ENCODE results near the gene HEPACAM2. TPM values are rescaled to one million over a fixed set of nuclear protein-coding genes. Genes with fewer than 3 reads are reported as not detected.

Gene HEPACAM2
- total and polyA plus RNA-seq, 12 donors = 0.03 to 0.39 (median 0.22) TPM; not detected in 6

DNA sequence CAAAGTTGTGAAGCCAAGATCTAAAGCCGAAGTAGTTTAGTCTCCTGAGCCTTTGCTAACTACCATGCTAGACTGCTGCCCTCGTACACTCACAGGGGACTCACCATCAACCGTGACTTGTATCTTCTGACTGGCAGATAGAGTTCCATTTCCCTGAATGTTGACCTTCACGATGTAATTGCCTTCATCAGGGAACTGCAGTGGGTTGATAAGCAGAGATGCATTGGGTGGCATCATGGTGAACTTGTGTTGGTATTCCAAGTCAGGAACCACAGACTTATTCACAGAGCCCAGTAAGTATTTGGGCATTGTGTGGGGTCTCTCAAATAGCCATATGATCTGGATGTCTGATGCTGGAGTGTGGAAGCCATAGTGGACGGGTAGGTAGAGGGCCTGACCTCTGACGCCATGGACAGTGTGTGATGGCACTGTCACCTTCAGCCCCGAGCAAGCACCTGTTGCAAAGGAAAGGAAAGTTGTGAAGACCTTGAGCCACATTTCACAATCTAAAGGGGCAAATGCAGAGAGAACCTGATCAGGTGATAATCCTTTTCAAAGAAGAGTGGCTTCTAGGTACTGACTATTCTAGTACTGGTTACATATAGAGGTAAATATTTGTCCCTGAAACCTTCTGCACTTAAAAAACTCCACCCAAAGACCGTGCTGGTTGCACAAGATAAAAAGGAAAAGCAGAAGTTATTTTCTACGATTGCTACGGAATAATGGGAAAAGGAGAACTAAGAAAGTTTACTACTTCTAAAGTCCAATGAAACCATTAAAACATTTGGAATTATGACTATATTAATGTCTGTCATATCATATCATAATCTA is 7.1 kb downstream of the HEPACAM2 start:
- no peaks in the 10 kb centered on the region for H3K4me1 ChIP-seq (replicated peaks in 1 of 2)
- intact Hi-C loops (cut with DNase I) = no loop called here
- TF ChIP-seq, protein P1, sequence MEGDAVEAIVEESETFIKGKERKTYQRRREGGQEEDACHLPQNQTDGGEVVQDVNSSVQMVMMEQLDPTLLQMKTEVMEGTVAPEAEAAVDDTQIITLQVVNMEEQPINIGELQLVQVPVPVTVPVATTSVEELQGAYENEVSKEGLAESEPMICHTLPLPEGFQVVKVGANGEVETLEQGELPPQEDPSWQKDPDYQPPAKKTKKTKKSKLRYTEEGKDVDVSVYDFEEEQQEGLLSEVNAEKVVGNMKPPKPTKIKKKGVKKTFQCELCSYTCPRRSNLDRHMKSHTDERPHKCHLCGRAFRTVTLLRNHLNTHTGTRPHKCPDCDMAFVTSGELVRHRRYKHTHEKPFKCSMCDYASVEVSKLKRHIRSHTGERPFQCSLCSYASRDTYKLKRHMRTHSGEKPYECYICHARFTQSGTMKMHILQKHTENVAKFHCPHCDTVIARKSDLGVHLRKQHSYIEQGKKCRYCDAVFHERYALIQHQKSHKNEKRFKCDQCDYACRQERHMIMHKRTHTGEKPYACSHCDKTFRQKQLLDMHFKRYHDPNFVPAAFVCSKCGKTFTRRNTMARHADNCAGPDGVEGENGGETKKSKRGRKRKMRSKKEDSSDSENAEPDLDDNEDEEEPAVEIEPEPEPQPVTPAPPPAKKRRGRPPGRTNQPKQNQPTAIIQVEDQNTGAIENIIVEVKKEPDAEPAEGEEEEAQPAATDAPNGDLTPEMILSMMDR (IDR thresholded peaks at IDR 0.05) = no peak
- TF ChIP-seq POLR2A (IDR thresholded peaks at IDR 0.05) = no peak
- H3K36me3 ChIP-seq (replicated peaks in 1 of 2) = no peaks in the 10 kb centered on the region
- H3K27me3 ChIP-seq = no peaks in the 10 kb centered on the region
- DNase-seq = no peak
- H3K9me3 ChIP-seq (replicated peaks in 1 of 3) = no peaks in the 10 kb centered on the region
- H3K27ac ChIP-seq = no peak overlapping the region
- H3K4me3 ChIP-seq = no peak overlapping the region
- whole genome bisulfite sequencing, 4 donors = 70 to 73% (median 71%) methylated on average over 10 of the region's 10 CpGs

DNA sequence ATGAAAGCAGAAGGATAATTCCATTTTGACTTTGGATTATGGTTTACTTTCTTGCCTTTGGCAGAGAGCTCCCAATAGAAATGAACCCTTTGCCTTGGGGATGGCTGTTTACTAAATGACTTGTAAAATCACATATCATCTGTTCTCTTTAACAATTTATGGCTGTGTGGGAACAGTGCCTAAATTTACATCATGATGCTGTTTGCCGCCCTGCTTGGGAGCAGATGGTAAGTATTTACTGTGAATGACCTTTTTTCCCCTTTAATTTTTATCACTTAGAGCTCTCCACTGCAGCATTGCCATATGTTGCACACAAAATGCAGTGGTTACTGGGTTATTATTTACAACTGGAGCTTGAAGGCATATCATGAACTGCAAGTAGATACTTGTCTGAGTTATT is 13.4 kb downstream of the HEPACAM2 start:
- no peaks in the 10 kb centered on the region for H3K27me3 ChIP-seq
- intact Hi-C loops (cut with DNase I) = no loop called here
- H3K9me3 ChIP-seq (replicated peaks in 1 of 3) = no peaks in the 10 kb centered on the region
- WGBS, 4 donors = 38 to 63% (median 55%) methylated on average over 1 of the region's 1 CpG
- no peak for DNase-seq
- TF ChIP-seq POLR2A (IDR thresholded peaks at IDR 0.05) = no peak
- TF ChIP-seq, protein P1 (IDR thresholded peaks at IDR 0.05) = no peak
- no peaks in the 10 kb centered on the region for H3K4me1 ChIP-seq (replicated peaks in 1 of 2)
- H3K27ac ChIP-seq = no peak overlapping the region
- H3K4me3 ChIP-seq = no peak overlapping the region
- no peaks in the 10 kb centered on the region for H3K36me3 ChIP-seq (replicated peaks in 1 of 2)

DNA sequence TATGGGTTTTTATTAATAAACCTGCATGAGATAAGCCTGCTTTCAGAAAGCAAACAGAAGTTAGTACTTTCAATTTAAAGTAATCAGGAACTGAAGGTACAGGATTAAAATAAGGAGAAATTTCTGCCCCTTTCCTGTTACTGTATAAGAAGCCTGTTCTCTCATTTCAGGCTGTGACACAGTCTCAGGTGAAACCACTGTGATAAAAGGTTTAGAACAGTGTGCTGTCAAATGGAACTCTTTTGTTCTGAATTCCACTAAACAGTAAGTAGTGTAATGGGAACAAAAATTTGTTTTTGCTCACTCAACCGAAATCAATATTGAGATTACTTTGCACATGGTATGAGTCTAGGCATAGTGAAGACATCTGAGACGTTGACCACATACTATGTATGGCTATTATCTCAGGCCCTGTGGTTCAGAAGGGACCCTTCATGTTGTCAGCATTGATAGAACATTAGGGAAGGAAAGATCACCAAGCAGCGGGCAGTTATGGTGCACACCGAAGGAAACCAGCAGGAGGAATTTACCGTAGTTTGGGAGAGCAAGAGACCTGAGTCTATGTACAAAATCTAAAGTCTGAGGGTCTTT is 14.9 kb downstream of the HEPACAM2 start:
- H3K27me3 ChIP-seq = no peaks in the 10 kb centered on the region
- 66 to 79% (median 76%) methylated on average over 5 of the region's 5 CpGs for WGBS, 4 donors
- DNase-seq = no peak
- intact Hi-C loops (cut with DNase I) = no loop called here
- no peak overlapping the region for H3K27ac ChIP-seq
- H3K36me3 ChIP-seq (replicated peaks in 1 of 2) = no peaks in the 10 kb centered on the region
- TF ChIP-seq, protein P1 (IDR thresholded peaks at IDR 0.05) = no peak
- TF ChIP-seq POLR2A (IDR thresholded peaks at IDR 0.05) = no peak
- H3K4me1 ChIP-seq (replicated peaks in 1 of 2) = no peaks in the 10 kb centered on the region
- no peaks in the 10 kb centered on the region for H3K9me3 ChIP-seq (replicated peaks in 1 of 3)
- H3K4me3 ChIP-seq = no peak overlapping the region

DNA sequence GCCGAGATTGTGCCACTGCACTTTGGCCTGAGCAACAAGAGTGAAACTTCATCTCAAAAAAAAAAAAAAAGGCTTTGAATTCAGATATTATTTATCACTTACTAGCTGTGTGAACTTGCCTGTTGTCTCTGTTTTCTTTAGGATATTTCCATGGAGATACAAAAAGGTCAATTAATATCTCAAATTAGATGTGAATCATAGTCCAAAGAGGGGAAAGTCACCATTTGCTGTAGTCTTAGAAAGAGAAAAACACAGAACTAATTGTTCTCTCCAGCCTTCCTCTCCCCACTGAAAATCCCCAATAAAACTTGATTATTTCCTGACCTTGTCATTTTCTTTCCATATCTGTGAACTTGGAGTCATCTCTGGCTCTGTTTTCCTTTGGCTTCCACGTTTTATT is 21.2 kb downstream of the HEPACAM2 start:
- 37 to 48% (median 45%) methylated on average over 2 of the region's 2 CpGs for WGBS, 4 donors
- intact Hi-C loops (cut with DNase I) = no loop called here
- TF ChIP-seq, protein P1 (IDR thresholded peaks at IDR 0.05) = no peak
- Histone ChIP-seq H3K4me3 (no peak overlapping the region), H3K4me1 (replicated peaks in 1 of 2) (no peaks in the 10 kb centered on the region), H3K27ac (no peak overlapping the region), H3K27me3 (no peaks in the 10 kb centered on the region), H3K36me3 (replicated peaks in 1 of 2) (no peaks in the 10 kb centered on the region), H3K9me3 (replicated peaks in 1 of 3) (no peaks in the 10 kb centered on the region)
- DNase-seq = no peak
